Gastrocnemius medialis (tissue), 4 donors: ENCODE data around the gene VPS26B. TPM values are rescaled to one million over a fixed set of nuclear protein-coding genes. Genes with fewer than 3 reads are reported as not detected.
"Not testable (repeated sequence)": the region's sequence is repeated elsewhere in the genome, so short reads cannot be mapped to it uniquely, and the experiment has no call there.

Experiments
- ATAC-seq, 2 donors: fragments of 150-250 bp; one replicate each; pipeline ENCODE4 v1.9.1; 2016
- DNase-seq, 2 donors: peaks; one replicate each; pipeline ENCODE4 v3.0.0-alpha.2; 2019
- H3K27ac ChIP-seq, 4 donors: fragments of 200-600 bp; sonication (generic); 1 replicate in 1 of 4; 2 replicates in 3 of 4; pipeline ENCODE4 v1.5.1; 2016 to 2018; ENCODE audit warnings: mild to moderate bottlenecking in 2 of 4, moderate library complexity in 1 of 4
- H3K27me3 ChIP-seq, 3 donors: fragments of 200-600 bp; sonication (generic) in 2 of 3; 1 replicate in 1 of 3; 2 replicates in 2 of 3; pipeline versions ENCODE4 v1.5.1 to v1.6.0; 2016 to 2019; ENCODE audit warnings: mild to moderate bottlenecking in 1 of 3, moderate library complexity in 1 of 3
- H3K36me3 ChIP-seq, 2 donors: fragments of 200-600 bp; sonication (generic) in 1 of 2; one replicate each; pipeline ENCODE4 v1.5.1; 2017 to 2018
- H3K4me1 ChIP-seq, 2 donors: fragments of 200-600 bp; sonication (generic) in 1 of 2; one replicate each; pipeline ENCODE4 v1.5.1; 2016 to 2017; ENCODE audit warnings: mild to moderate bottlenecking in 2 of 2
- H3K4me3 ChIP-seq, 4 donors: fragments of 200-600 bp; sonication (generic) in 3 of 4; 1 replicate in 1 of 4; 2 replicates in 3 of 4; pipeline ENCODE4 v1.5.1; 2016 to 2019; ENCODE audit warnings: mild to moderate bottlenecking in 2 of 4
- H3K9me3 ChIP-seq, 3 donors: fragments of 200-600 bp; sonication (generic) in 2 of 3; 1 replicate in 1 of 3; 2 replicates in 2 of 3; pipeline ENCODE4 v1.5.1; 2016 to 2019
- CTCF ChIP-seq, 5 experiments: fragments of 450-650 bp in 3 of 5; fragments of 200-600 bp in 2 of 5; sonication (generic) in 2 of 5; IDR thresholded peaks in 4 of 5; conservative IDR thresholded peaks in 1 of 5; 1 replicate in 4 of 5; 2 replicates in 1 of 5; pipeline ENCODE4 v1.5.1; 2016 to 2019; ENCODE audit warnings: antibody characterized with exemption in 5 of 5, mild to moderate bottlenecking in 3 of 5, moderate library complexity in 3 of 5
- POLR2A ChIP-seq, 2 donors: fragments of 450-650 bp; IDR thresholded peaks; one replicate each; pipeline ENCODE4 v1.6.1; 2017; ENCODE audit warnings: antibody characterized with exemption in 2 of 2, mild to moderate bottlenecking in 2 of 2, moderate library complexity in 2 of 2
- in situ Hi-C, 4 donors: fragments of 200-750 bp; cut with MboI; loops; one replicate each; pipeline versions ENCODE4 v1.15.0 to v1.8.0; 2017; ENCODE audit warnings: low sequenced_read_pairs in 4 of 4
- intact Hi-C: fragments of 100-400 bp; cut with DNase I; formaldehyde crosslinking; loops from one replicate; pipeline ENCODE4 v1.15.1; 2023; ENCODE audit warnings: low total_unique reads
- total RNA-seq, 4 donors: library from RNA; depleted of rRNA; stranded (reverse); fragments of >200 nt; gene quantifications; one replicate each; pipeline versions ENCODE4 v1.1.0 to v1.2.3, GENCODE V29; 2016

Gene VPS26B
- total RNA-seq, 4 donors from 2014 or later, result 15.4 to 32.9 (median 22.2) TPM

GRCh38 chr11:134282121-134283045 lies 57.9 kb downstream of the VPS26B start:
- no peak overlapping the region for H3K4me3 ChIP-seq
- intact Hi-C loops (no loop called here), in situ Hi-C loops (no loop called here)

GRCh38 chr11:134283461-134284230 lies 59.2 kb downstream of the VPS26B start:
- no peaks in the 10 kb centered on the region for H3K4me1 ChIP-seq
- intact Hi-C loops, result no loop called here
- no peaks in the 10 kb centered on the region for H3K9me3 ChIP-seq
- in situ Hi-C loops, result no loop called here
- H3K27ac ChIP-seq, result no peak overlapping the region
- no peak for TF ChIP-seq CTCF (IDR thresholded peaks at IDR 0.05 in 4 of 5, conservative IDR thresholded peaks at IDR 0.05 in 1 of 5)
- TF ChIP-seq POLR2A (IDR thresholded peaks at IDR 0.05), result no peak
- ATAC-seq, result no peak
- DNase-seq, result no peak
- peaks cover 0 to 22% (median 3%) of the 10 kb centered on the region in 3 donors for H3K27me3 ChIP-seq
- H3K36me3 ChIP-seq, result no peaks in the 10 kb centered on the region
- no peak overlapping the region for H3K4me3 ChIP-seq

More at GRCh38 chr11:134282121-134283045, 57.9 kb downstream of the VPS26B start:
- Histone ChIP-seq H3K27me3 (peaks cover 12 to 35% (median 16%) of the 10 kb centered on the region in 3 donors), H3K27ac (no peak overlapping the region), H3K4me1 (no peaks in the 10 kb centered on the region), H3K9me3 (no peaks in the 10 kb centered on the region), H3K36me3 (no peaks in the 10 kb centered on the region)
- DNase-seq, result no peak
- TF ChIP-seq POLR2A (IDR thresholded peaks at IDR 0.05) (no peak), CTCF (IDR thresholded peaks at IDR 0.05 in 4 of 5, conservative IDR thresholded peaks at IDR 0.05 in 1 of 5) (no peak)
- ATAC-seq, result no peak

- intact Hi-C loops, H3K4me1 ChIP-seq: not testable (repeated sequence)
Observed at GRCh38 chr11:134284349-134284748, 59.9 kb downstream of the VPS26B start.

GRCh38 chr11:134287561-134287960 lies 63.1 kb downstream of the VPS26B start:
- in situ Hi-C loops, result no loop called here
- TF ChIP-seq POLR2A (IDR thresholded peaks at IDR 0.05), result no peak
- no peak for TF ChIP-seq CTCF (IDR thresholded peaks at IDR 0.05 in 4 of 5, conservative IDR thresholded peaks at IDR 0.05 in 1 of 5)
- H3K27me3 ChIP-seq, result peaks cover 0 to under 1% (median 0%) of the 10 kb centered on the region in 3 donors
- no peak for DNase-seq
- intact Hi-C loops, result no loop called here
- no peaks in the 10 kb centered on the region for H3K36me3 ChIP-seq
- H3K9me3 ChIP-seq, result no peaks in the 10 kb centered on the region
- no peak overlapping the region for H3K27ac ChIP-seq
- no peak overlapping the region for H3K4me3 ChIP-seq
- H3K4me1 ChIP-seq, result no peaks in the 10 kb centered on the region
- ATAC-seq, result no peak

More at GRCh38 chr11:134284349-134284748, 59.9 kb downstream of the VPS26B start:
- H3K4me3 ChIP-seq, H3K27ac ChIP-seq, DNase-seq, H3K36me3 ChIP-seq, H3K9me3 ChIP-seq, ATAC-seq, in situ Hi-C loops: not testable (repeated sequence)
- peaks cover 0 to 17% (median 0%) of the 10 kb centered on the region in 3 donors for H3K27me3 ChIP-seq

- Histone ChIP-seq H3K36me3 (no peaks in the 10 kb centered on the region), H3K9me3 (no peaks in the 10 kb centered on the region), H3K4me3 (no peak overlapping the region), H3K27ac (no peak overlapping the region), H3K27me3 (no peaks in the 10 kb centered on the region), H3K4me1 (no peaks in the 10 kb centered on the region)
- in situ Hi-C loops, result no loop called here
- DNase-seq (no peak), ATAC-seq (no peak)
- no peak for TF ChIP-seq CTCF (IDR thresholded peaks at IDR 0.05 in 4 of 5, conservative IDR thresholded peaks at IDR 0.05 in 1 of 5)
- TF ChIP-seq POLR2A (IDR thresholded peaks at IDR 0.05), result no peak
- intact Hi-C loops, result no loop called here
Observed at GRCh38 chr11:134288486-134288885, 64.0 kb downstream of the VPS26B start.
